HFFc6 (cell line): Measurements from ENCODE around the gene SUMF2. TPM values are rescaled to one million over a fixed set of nuclear protein-coding genes. Genes with fewer than 3 reads are reported as not detected.
A peak's percentile ranks its signal among the peaks of the same experiment; 100 is the strongest.
"Not testable (repeated sequence)": the region's sequence is repeated elsewhere in the genome, so short reads cannot be mapped to it uniquely, and the experiment has no call there.

ENCODE experiments used
- DNase-seq: peaks from one replicate; pipeline ENCODE4 v3.0.0-alpha.2; 2018
- H3K27ac Mint-ChIP-seq: 2 replicates; pipeline ENCODE4 v1.8.0; 2020; ENCODE audit warnings: mild to moderate bottlenecking, mixed read lengths
- H3K27me3 Mint-ChIP-seq: 2 replicates; pipeline ENCODE4 v1.8.0; 2021; ENCODE audit warnings: mild to moderate bottlenecking, moderate library complexity, mixed read lengths; ENCODE audit not compliant: insufficient read depth
- H3K36me3 Mint-ChIP-seq: 2 replicates; pipeline ENCODE4 v1.8.0; 2021; ENCODE audit warnings: low read depth, mixed read lengths
- H3K4me1 Mint-ChIP-seq: 2 replicates; pipeline ENCODE4 v1.8.0; 2020; ENCODE audit warnings: low read depth, mixed read lengths
- H3K4me3 Mint-ChIP-seq: 2 replicates; pipeline ENCODE4 v1.8.0; 2020; ENCODE audit warnings: mild to moderate bottlenecking, moderate library complexity, mixed read lengths
- H3K9me3 Mint-ChIP-seq: 2 replicates; pipeline ENCODE4 v1.8.0; 2020; ENCODE audit warnings: mild to moderate bottlenecking, mixed read lengths
- CTCF ChIP-seq: fragments of 200-600 bp; sonication (generic); IDR thresholded peaks from 2 replicates; pipeline ENCODE4 v1.5.0; 2021; ENCODE audit warnings: antibody characterized with exemption, mild to moderate bottlenecking
- total RNA-seq, 6 experiments: library from RNA; stranded (reverse); fragmentation: NEBNext Ultra II Directional; extraction: Animal tissue kit (Norgen Biotek cat#: 25700); gene quantifications; 2 replicates in 1 of 6; 3 replicates in 5 of 6; pipeline ENCODE4 v1.2.3, GENCODE V29; 2021

Gene SUMF2
- total RNA-seq, 6 experiments from 2014 or later: 117 to 151 (median 127) TPM

- peaks cover 16% of the 10 kb centered on the region for H3K4me1 Mint-ChIP-seq
- H3K9me3 Mint-ChIP-seq: no peaks in the 10 kb centered on the region
- TF ChIP-seq CTCF: no peak
- peak; percentile 98 for DNase-seq
- peak within 1 kb of the TSS; percentile 100 for H3K4me3 Mint-ChIP-seq
- no peaks in the 10 kb centered on the region; the same call in 1 of the 2 replicates for H3K27me3 Mint-ChIP-seq
- H3K27ac Mint-ChIP-seq: peak within 1 kb of the TSS; percentile 99
- H3K36me3 Mint-ChIP-seq: peaks cover 19% of the 10 kb centered on the region
Measured at GRCh38 chr7:56106108-56107073, 42.3 kb downstream of the SUMF2 start, which contains the start of gene CHCHD2. CHCHD2 (minus strand) TSS chr7:56106476; CDS start chr7:56106413, 63 bp downstream.

DNA sequence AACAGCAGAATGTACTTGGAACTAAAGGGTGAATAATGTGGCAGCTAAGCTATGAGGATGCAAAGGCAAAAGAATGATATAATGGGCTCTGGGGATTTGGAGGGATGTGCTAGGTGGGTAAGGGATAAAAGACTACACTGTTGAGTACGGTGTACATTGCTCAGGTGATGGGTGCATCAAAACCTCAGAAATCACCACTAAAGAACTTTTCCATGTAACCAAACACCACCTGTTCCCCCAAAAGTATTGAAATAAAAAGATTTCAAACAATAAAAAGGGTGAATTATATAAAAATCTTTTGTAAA lies 43.8 kb downstream of the SUMF2 start:
- H3K4me1 Mint-ChIP-seq: peaks cover 16% of the 10 kb centered on the region
- no peak overlapping the region for H3K4me3 Mint-ChIP-seq
- H3K9me3 Mint-ChIP-seq: no peaks in the 10 kb centered on the region
- H3K27me3 Mint-ChIP-seq: no peaks in the 10 kb centered on the region; the same call in none of the 2 replicates
- DNase-seq: no peak
- no peak overlapping the region for H3K27ac Mint-ChIP-seq
- H3K36me3 Mint-ChIP-seq: peaks cover 18% of the 10 kb centered on the region
- TF ChIP-seq CTCF: no peak

DNA sequence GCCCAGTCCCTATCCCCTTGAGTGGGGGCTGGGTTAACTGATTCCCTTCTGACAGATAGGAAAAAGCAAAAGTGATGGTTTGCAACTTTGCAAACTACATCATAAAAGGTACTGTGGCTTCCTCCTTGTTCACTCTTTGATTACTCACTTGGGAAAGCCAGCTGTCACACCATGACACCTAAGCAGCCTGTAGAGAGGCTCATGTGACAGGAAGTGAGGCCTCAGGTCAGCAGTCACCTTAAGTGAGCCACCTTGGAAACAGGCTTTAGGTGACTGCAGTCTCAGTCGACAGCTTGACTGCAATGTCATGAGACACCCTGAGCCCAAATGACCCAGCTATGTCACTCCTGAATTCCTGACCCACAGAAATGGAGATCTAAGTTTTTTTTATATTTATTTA lies 46.5 kb downstream of the SUMF2 start:
- Mint-ChIP-seq H3K4me1 (peaks cover 9% of the 10 kb centered on the region), H3K36me3 (peaks cover 6% of the 10 kb centered on the region; the same call in 1 of the 2 replicates), H3K9me3 (no peaks in the 10 kb centered on the region), H3K27me3 (no peaks in the 10 kb centered on the region; the same call in none of the 2 replicates), H3K27ac (no peak overlapping the region), H3K4me3 (no peak overlapping the region)
- TF ChIP-seq CTCF: no peak
- DNase-seq: no peak

- H3K9me3 Mint-ChIP-seq, H3K4me3 Mint-ChIP-seq, DNase-seq, H3K4me1 Mint-ChIP-seq, H3K27ac Mint-ChIP-seq, H3K36me3 Mint-ChIP-seq, H3K27me3 Mint-ChIP-seq: not testable (repeated sequence)
Measured at GRCh38 chr7:56112244-56112643, 48.2 kb downstream of the SUMF2 start.

- TF ChIP-seq CTCF: no peak
- Mint-ChIP-seq H3K36me3 (no peaks in the 10 kb centered on the region), H3K27me3 (no peaks in the 10 kb centered on the region; the same call in 1 of the 2 replicates), H3K9me3 (no peaks in the 10 kb centered on the region), H3K27ac (no peak within 1 kb of the TSS), H3K4me3 (no peak within 1 kb of the TSS), H3K4me1 (no peaks in the 10 kb centered on the region)
- no peak for DNase-seq
Measured at GRCh38 chr7:56115852-56116538, 51.9 kb downstream of the SUMF2 start, which contains the start of gene NUPR2. NUPR2 (minus strand) TSS chr7:56116417; CDS start chr7:56116314, 103 bp downstream.

- Mint-ChIP-seq H3K27ac (no peak overlapping the region), H3K27me3 (no peaks in the 10 kb centered on the region; the same call in none of the 2 replicates), H3K4me1 (no peaks in the 10 kb centered on the region), H3K36me3 (no peaks in the 10 kb centered on the region), H3K4me3 (no peak overlapping the region), H3K9me3 (no peaks in the 10 kb centered on the region)
- DNase-seq: no peak
- TF ChIP-seq CTCF: no peak
Measured at GRCh38 chr7:56121440-56121839, 57.4 kb downstream of the SUMF2 start.
